GM18868 (cell line): ENCODE data around the gene MSI2.

Experiments
- ATAC-seq: cut with Tn5 transposase; IDR thresholded peaks from one replicate; pipeline ENCODE4 v1.9.1; 2021; ENCODE audit warnings: mild to moderate bottlenecking, moderate library complexity; ENCODE audit not compliant: unreplicated experiment

MSI2 gene

DNA sequence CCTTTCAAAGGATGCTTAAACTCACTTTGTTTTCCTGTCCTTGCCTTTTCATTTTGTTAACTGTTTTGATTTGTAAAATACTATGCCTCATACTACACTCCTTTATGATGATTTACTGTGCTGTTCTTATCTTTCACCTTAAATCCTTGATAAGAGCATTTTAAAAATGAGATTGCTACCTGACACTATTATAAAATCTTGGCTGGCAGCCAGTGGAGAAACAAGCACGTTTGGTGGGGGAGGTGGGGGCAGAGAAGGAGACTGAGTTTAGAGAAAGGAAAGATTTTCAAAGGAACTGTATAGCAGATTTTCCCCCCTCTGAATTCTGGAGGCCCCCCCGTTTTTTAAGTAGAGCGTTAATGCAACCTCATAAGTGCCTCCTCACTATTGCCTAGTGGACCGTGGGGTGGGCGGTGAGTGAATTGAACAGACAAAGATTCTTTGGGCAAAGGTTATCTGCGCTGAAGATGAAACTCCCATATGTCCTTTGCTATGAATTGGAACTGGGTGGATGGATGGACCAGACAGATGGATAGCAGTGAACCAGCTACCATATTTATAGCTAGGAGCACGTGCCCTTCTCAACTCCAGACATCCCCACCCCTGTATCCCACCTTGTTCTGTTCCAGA is 288.6 kb downstream of the MSI2 start:
- no peak for ATAC-seq

DNA sequence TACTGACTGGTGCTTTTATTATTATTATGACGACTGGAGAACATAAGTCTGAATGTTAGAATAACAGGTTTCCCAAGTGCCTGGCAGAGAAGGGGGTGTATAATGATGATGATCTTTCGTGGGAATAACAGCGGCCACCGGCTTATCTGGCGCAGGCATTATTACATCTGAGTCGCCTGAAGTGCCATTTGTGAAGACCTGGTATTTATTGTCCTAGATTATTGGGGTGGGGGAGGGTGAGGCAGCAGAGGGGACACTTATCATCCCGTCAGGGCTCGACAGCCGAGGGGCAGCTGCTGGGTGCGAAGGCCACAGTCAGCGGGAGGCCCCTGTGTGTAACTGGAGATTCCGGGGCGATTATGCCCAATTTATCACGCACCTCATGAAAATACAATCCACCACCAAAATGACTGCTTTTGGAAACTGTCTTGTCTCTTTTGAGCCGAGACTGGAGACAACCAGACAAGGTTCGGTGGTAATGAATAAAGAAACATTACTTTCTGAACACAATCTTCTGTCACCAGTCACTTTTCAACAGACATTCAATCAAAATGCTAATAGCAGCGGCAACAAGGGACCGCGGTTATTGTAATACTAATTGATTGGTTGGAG is 289.5 kb downstream of the MSI2 start:
- ATAC-seq: no peak

DNA sequence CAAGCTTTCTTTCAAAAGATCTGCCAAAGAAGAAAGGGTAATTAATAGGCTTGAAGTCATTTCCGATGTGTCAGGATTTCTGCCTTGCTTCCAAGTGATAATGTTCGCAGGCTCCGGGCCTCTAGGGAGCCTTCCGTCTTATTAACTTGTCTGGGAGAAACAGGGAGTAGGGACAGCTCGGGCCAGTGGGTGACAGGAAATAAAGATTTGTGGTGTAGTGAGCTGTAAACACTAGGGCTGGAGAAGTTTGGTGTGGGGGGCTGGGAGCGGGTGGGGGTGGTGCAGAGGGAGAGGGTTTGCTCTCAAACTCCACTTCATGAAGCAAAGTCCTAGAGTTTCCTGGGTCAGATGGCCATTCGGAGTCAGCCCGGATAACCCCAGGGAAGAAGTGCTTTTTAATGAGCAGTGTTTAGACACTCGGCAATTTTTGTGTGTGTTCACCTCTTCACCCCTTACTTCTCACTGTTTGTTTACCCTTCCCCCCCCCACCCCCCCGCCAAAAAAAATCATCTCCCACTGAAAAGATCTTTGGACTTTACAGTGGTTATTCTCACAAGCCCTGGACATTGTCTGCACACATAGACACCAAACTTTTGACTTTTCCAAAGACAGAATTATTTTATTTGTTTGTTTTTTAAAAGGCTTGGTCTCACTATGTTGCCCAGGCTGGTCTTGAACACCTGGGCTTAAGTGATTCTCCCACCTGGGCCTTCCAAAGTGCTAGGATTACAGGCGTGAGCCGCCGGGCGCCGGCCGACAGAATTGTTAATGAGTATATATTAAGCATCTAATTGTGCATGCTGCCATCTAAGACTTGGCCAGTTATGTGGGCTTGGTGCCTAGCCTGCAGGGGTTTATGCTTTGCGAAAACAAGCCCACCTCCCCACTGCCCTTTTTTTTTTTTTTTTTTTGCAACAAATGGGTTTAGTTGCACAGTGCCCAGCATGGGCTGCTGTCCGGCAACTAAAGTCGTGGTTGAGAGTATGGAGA is 292.4 kb downstream of the MSI2 start:
- ATAC-seq: no peak

DNA sequence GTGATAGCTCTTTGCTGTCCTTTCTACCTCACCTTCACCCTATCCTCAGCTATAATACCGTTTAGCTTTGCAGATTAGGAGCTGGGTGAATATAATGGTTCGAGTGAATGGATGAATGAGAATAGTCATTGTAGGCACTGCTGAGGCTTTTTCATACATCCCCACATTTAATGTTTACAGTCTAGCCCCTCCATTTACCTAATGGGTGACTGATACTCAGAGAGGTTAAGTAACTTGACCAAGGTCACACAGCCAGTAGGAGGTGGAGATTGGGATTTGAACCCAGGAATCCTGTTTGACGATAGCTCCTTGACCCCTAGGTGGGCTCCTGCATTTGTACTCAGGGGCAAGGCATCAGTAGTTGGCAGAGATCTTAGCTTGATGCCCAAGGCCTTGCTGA is 293.1 kb downstream of the MSI2 start:
- no peak for ATAC-seq

DNA sequence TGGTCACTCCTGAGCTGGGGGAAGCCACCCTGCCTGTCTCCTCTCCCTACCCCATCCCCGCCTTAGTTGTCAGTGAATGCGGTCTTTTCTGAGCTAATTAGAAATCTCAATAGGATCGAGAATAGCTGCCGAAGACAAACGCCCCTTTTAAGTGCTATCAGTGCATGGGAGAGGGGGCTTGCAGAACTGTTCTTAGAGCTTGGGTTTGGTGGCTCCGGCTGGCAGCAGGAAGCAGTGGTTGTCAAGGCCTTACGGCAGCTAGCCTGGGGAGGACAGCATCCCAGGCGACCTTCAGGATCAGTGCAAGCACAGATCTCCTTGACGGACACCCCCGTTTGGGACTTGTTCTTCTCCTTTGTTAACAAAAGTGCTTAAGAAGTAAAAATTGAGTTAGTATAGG is 293.7 kb downstream of the MSI2 start:
- no peak for ATAC-seq

DNA sequence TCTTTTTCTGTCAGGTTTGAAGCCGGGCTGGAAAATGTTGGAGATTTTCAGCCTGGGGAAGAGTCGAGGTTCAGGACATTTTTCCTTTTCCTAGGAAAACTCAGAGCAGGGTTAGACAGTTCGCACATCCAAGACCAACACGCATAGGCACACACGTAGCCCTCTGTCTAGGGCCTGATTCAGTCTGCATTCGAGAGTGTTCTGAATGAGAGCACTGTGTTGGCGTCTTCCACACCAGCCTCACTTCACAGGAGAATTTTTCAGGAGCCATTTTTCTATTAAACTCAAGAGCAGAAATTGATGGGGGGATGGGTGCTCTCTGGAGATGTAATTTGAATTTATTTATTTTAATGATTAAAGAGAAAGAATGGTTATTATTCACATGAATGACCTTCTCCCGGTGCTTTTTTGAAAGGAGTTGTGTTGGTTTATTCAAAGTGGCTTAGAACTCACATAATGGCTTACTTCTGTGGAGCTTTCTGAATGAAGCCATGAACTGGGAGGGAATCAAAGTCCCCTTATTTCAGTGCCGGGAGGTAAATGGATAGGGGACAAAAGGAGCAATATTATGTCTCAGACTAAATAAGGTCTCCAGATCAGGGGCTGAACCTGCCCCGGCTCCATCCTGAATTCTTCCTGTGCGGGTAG is 294.5 kb downstream of the MSI2 start:
- no peak for ATAC-seq

DNA sequence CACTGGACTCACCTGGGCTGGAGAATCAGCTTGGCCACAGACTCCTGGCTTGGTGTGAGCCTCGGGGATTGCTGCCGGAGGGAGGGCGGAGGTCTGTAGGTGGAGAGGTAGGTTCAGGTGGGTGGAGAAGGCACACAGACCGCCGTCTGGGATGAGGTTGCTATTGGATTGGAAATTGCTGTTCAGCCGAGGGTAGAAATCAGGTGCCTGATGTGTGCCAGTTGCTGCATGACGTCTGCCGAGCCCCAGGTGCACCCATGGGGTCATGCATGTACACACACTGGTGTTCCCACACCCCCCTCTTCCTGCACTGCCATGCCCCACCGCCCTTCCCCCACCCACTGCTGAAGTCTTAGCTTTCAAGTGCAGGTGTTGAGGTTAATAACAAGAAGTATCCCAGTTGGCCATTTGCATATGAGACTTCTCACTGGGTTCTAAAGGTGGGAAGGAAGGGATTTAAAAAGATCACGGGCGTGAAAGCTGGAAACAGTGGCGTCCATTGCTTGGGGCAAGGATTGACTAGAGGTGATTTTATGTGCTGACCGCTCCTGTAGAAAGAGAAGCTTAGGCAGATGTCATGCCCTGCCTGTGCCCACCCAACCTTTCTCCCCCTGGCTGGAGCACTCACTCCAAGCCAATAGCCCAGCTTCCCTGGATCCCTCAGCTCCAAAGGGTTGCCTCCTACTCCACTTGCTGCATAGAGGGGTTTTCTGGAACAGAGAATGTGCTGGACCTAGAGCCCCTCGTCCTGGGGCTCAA is 295.2 kb downstream of the MSI2 start:
- peak; percentile 66 for ATAC-seq

DNA sequence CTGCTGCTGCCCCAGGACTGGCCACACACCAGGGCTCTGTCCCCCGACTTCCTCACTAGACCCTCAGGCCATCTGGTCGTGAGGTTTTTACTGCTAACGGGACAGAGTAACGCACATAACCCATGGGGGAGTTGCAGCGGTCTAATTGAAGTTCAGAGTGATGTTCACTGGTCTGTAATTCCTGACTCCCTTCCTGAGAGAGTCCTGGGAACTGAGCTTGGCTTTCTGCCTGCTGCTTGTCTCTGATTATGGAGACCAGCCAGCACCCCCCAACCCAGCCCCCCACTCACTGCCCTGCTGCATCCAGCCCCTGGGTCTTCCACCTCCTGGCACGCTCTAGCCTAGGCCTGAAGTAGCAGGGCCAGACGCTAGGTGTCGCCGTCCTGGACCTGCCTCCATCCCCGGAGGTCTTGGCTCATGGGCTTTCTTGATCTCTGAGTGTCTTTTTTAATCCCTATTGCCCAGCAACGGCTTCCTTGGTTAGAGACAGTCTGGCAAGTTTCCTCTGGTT is 295.8 kb downstream of the MSI2 start:
- ATAC-seq: peak; percentile 63

DNA sequence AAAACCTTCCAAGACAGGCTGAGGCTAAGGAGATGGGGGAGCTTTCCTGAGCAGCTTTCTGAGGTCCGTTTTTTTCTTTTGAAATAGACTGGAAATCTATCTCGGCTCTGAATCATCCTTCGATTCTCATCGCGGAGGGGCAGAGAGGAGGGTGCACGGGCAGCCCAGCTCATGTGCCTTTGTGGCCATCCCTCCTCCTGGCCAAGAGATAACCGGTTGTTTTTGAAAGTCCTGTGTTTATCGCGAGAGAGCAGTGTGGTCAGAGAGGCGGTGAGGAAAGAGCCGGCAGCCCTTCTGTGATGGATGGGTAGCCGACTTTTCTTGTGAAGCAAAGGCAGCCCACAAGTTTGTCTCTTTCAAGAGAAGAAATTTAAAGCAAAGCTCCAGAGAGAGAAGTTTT is 297.2 kb downstream of the MSI2 start:
- no peak for ATAC-seq

DNA sequence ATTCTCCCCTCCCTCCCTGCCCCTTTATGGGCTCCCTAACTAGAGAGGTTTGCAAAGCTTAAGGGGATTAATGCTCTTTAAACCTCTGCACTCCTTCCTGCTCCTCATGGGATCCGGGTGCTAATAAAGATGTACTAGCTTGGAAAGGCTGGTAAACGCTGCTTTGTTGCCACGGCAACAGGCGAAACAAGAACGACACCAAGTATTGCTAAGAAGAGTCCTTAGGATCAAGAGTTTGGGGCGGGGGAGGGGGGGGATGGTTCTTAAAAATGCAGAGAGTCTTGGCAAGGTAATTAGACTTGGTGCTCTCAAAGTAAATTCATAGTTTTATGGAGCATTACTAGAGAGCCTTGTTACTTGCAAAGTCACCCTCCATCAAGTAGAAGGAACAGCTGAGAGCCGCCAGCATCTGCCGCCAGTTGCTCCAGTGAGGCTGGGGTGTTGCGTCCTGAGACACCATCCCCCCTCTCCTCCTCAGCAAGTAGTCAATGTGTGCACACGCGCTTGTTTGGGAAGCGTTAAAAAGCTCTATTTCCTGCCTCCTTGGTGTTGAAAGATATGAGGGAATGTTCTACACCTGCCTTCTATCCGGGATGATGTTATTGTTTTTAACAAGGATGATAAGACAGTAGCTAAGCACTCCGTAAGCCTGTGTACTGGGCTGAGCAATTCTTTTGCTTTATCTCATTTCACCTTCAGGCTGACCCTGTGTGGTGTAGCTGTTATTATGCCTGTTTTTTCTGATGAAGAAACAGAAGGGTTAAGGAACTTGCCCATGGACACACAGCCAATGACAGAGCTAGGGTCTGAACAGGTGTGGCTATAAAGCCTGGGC is 297.9 kb downstream of the MSI2 start:
- ATAC-seq: no peak

DNA sequence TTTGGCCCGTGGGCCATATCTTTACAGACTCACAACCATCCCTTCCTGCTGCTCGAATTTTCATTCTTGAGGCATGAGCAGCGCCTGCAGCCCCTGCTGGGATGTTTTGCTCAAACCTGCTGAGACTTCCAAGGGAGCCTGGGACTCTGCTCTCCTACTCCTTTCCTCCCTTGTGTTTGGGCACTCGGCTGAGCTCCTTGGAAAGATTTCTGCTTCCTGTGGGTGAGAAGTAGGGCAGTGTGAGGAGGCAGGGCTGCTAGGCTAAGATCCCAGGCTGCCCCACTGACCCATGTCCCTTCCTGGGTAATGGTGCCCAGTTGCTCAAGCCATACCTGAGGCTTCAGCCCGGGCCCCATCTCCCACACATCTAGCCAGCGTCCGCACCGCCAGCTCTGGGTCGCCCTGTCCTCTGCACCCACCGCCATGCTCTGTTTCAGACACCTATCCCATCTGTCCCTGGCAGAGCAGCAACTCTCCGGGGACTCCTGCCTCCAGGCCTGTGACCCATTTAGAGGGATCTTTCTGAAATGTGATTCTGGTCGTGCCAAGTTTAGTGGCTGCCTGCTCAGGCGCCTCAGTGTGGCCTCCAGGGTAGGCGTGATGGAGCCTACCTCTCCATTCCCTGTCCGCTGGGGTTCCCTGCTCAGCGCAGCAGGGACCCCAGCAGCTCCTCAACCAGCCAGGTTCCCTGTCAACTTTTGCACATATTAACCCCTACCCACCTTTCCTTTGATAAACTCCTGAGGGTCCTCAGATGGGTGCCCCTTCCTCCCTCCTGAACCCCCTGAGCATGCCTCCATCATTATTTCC is 298.7 kb downstream of the MSI2 start:
- ATAC-seq: no peak

DNA sequence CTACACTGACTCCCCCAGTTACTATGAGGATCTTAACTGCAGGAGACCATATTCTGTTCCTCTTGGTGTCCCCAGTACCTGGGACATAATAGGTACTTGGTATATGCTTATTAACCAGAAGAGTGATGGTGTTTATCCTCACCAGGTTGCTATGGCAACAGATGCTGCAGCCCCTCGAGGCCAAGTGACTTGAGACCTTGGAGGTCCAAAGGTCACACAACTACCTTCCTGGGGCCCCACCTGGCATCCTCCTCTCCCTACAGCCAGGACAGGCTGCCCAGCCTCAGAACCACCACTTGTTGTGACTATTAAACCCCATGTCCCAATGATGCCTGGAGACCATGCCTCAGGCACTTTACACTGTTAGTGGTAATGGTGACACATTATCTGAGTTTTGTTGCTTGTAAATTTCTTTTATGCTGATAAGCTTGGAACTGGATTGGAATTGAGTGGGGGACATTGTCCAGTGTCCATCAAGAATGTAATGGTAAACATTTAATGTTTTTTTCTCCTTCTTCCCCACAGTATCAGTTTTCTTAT is 299.4 kb downstream of the MSI2 start:
- ATAC-seq: no peak

DNA sequence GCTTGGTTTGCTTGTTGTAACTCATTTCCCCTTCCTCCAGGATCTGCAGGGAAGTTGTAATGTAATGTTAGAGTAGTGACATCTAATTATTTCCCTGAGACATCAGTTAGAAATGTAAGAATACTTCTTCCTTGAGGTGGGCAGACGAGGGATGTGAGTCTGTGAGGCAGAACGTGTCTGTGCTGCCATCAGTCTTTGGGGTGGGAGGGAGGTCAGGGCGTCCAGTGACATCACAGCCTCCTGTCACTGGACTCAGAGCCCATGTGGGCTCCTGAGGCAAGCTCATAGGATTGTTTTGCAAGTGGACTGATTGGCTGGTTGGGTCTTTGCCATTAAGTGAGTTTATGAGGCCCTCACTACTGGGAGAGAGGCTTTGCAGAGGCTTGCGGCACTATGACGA is 300.0 kb downstream of the MSI2 start:
- ATAC-seq: no peak

DNA sequence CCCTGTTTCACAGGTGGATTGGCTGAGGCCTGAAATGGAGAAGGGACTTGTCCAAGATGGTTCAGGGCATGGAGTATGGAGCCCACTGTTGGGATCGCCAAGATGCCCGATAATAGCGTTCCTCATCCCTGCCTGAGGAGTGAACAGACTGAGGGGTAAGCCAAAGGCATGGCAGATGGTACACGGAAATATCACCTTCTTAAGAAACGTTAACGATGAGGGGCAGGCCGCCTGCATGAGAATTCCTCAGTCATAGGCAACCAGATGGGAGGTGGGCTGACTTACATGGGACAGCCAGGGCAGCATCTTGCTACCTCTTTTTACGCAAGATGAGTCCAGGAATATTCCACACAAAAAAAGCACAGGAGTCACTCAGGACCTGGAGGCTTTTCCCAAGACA is 300.7 kb downstream of the MSI2 start:
- ATAC-seq: no peak

DNA sequence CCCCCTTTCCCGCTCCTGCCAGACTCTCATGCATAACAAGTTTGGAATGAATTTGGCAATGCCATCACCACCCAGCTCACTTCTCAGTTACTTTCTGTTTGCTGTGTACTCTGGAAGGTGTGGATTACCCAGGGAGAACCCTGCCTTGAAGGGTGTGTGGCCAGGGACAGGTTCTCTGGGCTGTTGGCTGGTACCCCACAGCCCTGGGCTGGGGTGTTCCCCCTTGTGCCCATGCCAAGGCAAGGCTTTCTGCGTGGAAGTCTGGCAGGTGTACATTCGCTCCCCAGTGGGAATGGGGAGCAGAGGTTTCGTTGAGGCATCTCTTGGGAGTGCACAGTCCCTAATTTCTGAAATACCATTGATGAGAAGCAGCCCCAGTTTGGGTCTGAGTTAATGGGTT is 301.1 kb downstream of the MSI2 start:
- ATAC-seq: no peak

DNA sequence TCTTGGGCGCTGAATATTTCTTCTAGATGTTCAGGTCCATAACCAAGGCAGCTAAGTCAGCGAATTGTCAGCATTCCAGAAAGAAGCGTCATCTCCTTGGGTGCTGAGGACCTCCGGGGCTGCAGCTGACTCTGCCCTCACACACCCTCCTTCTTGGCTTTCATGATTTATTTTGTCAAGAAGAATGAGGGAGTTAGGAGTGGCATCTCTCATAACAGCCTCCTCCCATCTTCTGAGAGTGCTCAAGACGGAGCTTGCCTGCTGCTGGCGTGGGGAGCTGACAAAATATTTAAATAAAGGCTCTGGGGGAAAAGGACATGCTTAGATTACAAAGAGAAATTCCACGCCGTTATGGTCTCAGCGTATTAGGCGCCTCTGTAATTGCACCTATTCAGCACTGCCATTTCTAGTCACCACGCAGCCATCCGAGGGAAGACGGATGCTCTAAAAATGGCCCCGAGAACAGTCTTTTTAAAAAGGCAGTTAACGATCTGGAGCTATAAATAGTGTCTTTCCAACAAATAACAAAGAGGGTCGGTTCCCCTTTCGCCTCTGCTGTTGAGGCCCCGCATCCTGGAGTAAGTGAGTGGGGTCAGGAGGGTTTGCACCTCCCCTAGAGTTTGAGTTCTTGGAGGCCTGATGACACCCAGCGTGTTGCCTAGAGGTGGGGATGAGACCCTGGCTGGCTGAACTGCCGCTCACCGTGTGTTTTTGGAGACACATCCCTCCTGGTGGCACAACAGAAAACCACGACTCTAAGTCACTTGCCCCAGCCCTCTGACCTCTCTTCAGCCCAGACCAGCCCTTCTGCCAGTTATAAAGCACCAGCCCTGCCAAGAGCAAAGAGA is 301.7 kb downstream of the MSI2 start:
- no peak for ATAC-seq

DNA sequence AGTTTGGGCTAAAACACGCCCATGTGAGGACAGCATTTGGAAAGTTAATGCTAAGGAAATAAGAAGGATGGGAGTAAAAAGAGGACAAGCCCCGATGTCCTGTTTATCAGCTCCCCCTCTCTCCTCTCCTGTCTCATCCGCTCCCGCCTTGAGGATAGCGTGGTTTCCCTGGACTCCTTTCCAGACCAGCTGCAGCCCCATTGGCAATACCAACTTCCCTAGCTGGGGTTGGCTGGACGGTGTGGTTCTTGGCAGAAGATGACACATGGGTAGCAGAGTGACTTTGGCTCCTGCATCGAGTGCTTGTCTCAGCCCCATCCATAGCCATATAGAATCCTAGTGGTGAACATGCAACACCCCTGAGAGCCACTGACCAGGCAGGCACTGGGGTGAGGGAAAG is 302.9 kb downstream of the MSI2 start:
- ATAC-seq: no peak
